GM21723 (cell line): ENCODE measurements around the gene MALAT1.
"Not testable (repeated sequence)": the region's sequence is repeated elsewhere in the genome, so short reads cannot be mapped to it uniquely, and the experiment has no call there.

Experiments
- ATAC-seq: cut with Tn5 transposase; IDR thresholded peaks from one replicate; pipeline ENCODE4 v1.9.1; 2021; ENCODE audit warnings: mild to moderate bottlenecking, moderate library complexity; ENCODE audit not compliant: unreplicated experiment

The MALAT1 gene

GRCh38 chr11:65497141-65498041 is 1.5 kb upstream of the MALAT1 start:
- ATAC-seq = peak; percentile 55

GRCh38 chr11:65498042-65498726 is 661 bp upstream of the MALAT1 start:
- ATAC-seq = no peak

DNA sequence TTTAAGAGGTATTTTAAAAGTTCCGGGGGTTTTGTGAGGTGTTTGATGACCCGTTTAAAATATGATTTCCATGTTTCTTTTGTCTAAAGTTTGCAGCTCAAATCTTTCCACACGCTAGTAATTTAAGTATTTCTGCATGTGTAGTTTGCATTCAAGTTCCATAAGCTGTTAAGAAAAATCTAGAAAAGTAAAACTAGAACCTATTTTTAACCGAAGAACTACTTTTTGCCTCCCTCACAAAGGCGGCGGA is 193 bp upstream of the MALAT1 start:
- no peak for ATAC-seq

DNA sequence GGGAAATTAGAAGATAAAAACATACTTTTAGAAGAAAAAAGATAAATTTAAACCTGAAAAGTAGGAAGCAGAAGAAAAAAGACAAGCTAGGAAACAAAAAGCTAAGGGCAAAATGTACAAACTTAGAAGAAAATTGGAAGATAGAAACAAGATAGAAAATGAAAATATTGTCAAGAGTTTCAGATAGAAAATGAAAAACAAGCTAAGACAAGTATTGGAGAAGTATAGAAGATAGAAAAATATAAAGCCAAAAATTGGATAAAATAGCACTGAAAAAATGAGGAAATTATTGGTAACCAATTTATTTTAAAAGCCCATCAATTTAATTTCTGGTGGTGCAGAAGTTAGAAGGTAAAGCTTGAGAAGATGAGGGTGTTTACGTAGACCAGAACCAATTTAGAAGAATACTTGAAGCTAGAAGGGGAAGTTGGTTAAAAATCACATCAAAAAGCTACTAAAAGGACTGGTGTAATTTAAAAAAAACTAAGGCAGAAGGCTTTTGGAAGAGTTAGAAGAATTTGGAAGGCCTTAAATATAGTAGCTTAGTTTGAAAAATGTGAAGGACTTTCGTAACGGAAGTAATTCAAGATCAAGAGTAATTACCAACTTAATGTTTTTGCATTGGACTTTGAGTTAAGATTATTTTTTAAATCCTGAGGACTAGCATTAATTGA is 1.0 kb downstream of the MALAT1 start:
- no peak for ATAC-seq

GRCh38 chr11:65500387-65501185 is 1.7 kb downstream of the MALAT1 start:
- no peak for ATAC-seq

GRCh38 chr11:65501186-65501471 is 2.3 kb downstream of the MALAT1 start:
- no peak for ATAC-seq

GRCh38 chr11:65501472-65502273 is 2.8 kb downstream of the MALAT1 start:
- no peak for ATAC-seq

GRCh38 chr11:65502274-65502554 is 3.4 kb downstream of the MALAT1 start:
- no peak for ATAC-seq

DNA sequence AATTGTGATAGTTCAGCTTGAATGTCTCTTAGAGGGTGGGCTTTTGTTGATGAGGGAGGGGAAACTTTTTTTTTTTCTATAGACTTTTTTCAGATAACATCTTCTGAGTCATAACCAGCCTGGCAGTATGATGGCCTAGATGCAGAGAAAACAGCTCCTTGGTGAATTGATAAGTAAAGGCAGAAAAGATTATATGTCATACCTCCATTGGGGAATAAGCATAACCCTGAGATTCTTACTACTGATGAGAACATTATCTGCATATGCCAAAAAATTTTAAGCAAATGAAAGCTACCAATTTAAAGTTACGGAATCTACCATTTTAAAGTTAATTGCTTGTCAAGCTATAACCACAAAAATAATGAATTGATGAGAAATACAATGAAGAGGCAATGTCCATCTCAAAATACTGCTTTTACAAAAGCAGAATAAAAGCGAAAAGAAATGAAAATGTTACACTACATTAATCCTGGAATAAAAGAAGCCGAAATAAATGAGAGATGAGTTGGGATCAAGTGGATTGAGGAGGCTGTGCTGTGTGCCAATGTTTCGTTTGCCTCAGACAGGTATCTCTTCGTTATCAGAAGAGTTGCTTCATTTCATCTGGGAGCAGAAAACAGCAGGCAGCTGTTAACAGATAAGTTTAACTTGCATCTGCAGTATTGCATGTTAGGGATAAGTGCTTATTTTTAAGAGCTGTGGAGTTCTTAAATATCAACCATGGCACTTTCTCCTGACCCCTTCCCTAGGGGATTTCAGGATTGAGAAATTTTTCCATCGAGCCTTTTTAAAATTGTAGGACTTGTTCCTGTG is 3.9 kb downstream of the MALAT1 start:
- no peak for ATAC-seq

GRCh38 chr11:65503368-65503948 is 4.6 kb downstream of the MALAT1 start:
- ATAC-seq = no peak

DNA sequence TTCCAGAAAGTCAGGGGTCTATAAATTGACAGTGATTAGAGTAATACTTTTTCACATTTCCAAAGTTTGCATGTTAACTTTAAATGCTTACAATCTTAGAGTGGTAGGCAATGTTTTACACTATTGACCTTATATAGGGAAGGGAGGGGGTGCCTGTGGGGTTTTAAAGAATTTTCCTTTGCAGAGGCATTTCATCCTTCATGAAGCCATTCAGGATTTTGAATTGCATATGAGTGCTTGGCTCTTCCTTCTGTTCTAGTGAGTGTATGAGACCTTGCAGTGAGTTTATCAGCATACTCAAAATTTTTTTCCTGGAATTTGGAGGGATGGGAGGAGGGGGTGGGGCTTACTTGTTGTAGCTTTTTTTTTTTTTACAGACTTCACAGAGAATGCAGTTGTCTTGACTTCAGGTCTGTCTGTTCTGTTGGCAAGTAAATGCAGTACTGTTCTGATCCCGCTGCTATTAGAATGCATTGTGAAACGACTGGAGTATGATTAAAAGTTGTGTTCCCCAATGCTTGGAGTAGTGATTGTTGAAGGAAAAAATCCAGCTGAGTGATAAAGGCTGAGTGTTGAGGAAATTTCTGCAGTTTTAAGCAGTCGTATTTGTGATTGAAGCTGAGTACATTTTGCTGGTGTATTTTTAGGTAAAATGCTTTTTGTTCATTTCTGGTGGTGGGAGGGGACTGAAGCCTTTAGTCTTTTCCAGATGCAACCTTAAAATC is 5.3 kb downstream of the MALAT1 start:
- ATAC-seq = no peak

DNA sequence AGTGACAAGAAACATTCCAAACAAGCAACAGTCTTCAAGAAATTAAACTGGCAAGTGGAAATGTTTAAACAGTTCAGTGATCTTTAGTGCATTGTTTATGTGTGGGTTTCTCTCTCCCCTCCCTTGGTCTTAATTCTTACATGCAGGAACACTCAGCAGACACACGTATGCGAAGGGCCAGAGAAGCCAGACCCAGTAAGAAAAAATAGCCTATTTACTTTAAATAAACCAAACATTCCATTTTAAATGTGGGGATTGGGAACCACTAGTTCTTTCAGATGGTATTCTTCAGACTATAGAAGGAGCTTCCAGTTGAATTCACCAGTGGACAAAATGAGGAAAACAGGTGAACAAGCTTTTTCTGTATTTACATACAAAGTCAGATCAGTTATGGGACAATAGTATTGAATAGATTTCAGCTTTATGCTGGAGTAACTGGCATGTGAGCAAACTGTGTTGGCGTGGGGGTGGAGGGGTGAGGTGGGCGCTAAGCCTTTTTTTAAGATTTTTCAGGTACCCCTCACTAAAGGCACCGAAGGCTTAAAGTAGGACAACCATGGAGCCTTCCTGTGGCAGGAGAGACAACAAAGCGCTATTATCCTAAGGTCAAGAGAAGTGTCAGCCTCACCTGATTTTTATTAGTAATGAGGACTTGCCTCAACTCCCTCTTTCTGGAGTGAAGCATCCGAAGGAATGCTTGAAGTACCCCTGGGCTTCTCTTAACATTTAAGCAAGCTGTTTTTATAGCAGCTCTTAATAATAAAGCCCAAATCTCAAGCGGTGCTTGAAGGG is 6.0 kb downstream of the MALAT1 start:
- no peak for ATAC-seq

GRCh38 chr11:65505466-65506289 is 6.8 kb downstream of the MALAT1 start:
- no peak for ATAC-seq

- ATAC-seq = no peak
Observed at GRCh38 chr11:65506290-65506771, 7.5 kb downstream of the MALAT1 start.

- peak; percentile 41 for ATAC-seq
Observed at GRCh38 chr11:65506772-65507505, 8.1 kb downstream of the MALAT1 start.

- not testable (repeated sequence) for ATAC-seq
Observed at GRCh38 chr11:65512311-65512710, 13.5 kb downstream of the MALAT1 start.
